Lung (tissue), 12 donors: Measurements from ENCODE around the gene PHF1. TPM values are rescaled to one million over a fixed set of nuclear protein-coding genes. Genes with fewer than 3 reads are reported as not detected.

ENCODE experiments used
- ATAC-seq: fragments of 200-7000 bp; cut with Tn5 transposase; one replicate; pipeline ENCODE4 v1.9.1; 2020; ENCODE audit warnings: moderate number of reproducible peaks; ENCODE audit not compliant: insufficient read depth, low FRiP score
- DNase-seq, 3 donors: peaks; one replicate each; pipeline ENCODE4 v3.0.0-alpha.2; 2013 to 2017
- H3K27ac ChIP-seq, 2 donors: one replicate each; pipeline ENCODE4 v1.5.1; 2013; ENCODE audit warnings: mild to moderate bottlenecking in 2 of 2, moderate library complexity in 2 of 2, control low read depth in 1 of 2, inconsistent platforms in 1 of 2, low read depth in 1 of 2, low read length in 1 of 2
- H3K27me3 ChIP-seq, 3 donors: one replicate each; pipeline ENCODE4 v1.5.1; 2013; ENCODE audit warnings: low read length in 2 of 3; ENCODE audit not compliant: control insufficient read depth in 3 of 3, insufficient read depth in 3 of 3
- H3K36me3 ChIP-seq, 4 donors: one replicate each; pipeline ENCODE4 v1.5.1; 2013; ENCODE audit warnings: low read length in 4 of 4, mild to moderate bottlenecking in 1 of 4, moderate library complexity in 1 of 4; ENCODE audit not compliant: control insufficient read depth in 4 of 4, insufficient read depth in 4 of 4
- H3K4me1 ChIP-seq, 5 donors: one replicate each; pipeline ENCODE4 v1.5.1; 2013; ENCODE audit warnings: low read length in 5 of 5, mild to moderate bottlenecking in 2 of 5, moderate library complexity in 1 of 5; ENCODE audit not compliant: control insufficient read depth in 5 of 5, insufficient read depth in 5 of 5
- H3K4me3 ChIP-seq: one replicate; pipeline ENCODE4 v1.5.1; 2013; ENCODE audit warnings: mild to moderate bottlenecking, control low read depth, moderate library complexity
- H3K9ac ChIP-seq, 2 donors: one replicate each; pipeline ENCODE4 v1.5.1; 2013; ENCODE audit warnings: low read length in 2 of 2, control low read depth in 1 of 2; ENCODE audit not compliant: insufficient read depth in 1 of 2
- H3K9me3 ChIP-seq, 4 donors: one replicate each; pipeline ENCODE4 v1.5.1; 2013; ENCODE audit warnings: low read length in 3 of 4, mild to moderate bottlenecking in 1 of 4, moderate library complexity in 1 of 4; ENCODE audit not compliant: control insufficient read depth in 4 of 4, insufficient read depth in 3 of 4
- CTCF ChIP-seq: IDR thresholded peaks from 2 replicates; pipeline ENCODE4 v1.5.1; 2012; ENCODE audit warnings: mild to moderate bottlenecking; ENCODE audit errors: control extremely low read depth, extremely low read depth
- WGBS, 2 donors: extraction: QIAGEN DNeasy Blood & Tissue Kit; methylation state at CpG; one replicate each; pipeline ENCODE4 v1.1.7; 2013; 5-methylcytosine and 5-hydroxymethylcytosine counted together
- polyA plus RNA-seq, 2 donors: library from polyadenylated mRNA; stranded (reverse); fragments of 200-250 nt; gene quantifications; one replicate each; pipeline ENCODE4 v1.2.1, GENCODE V29; 2013
- total RNA-seq, 2 donors: library from RNA; depleted of rRNA in 1 of 2; stranded (reverse); fragments of >200 nt in 1 of 2; gene quantifications; one replicate each; pipeline ENCODE4 v1.2.1, GENCODE V29; 2014 to 2021
- donor health status: control.
- donor health status: control.
- donor health status: Bipolar disorder and iron deficiency.
- donor health status: healthy.
- donor health status: DM: yes; HTN: yes; CAD: no.

Gene PHF1
- total and polyA plus RNA-seq, 4 donors: 30.9 to 121 (median 45.1) TPM

- Histone ChIP-seq H3K27me3 (no peaks in the 10 kb centered on the region), H3K36me3 (no peaks in the 10 kb centered on the region), H3K27ac (no peak overlapping the region), H3K4me1 (peaks cover 0 to 5% (median 0%) of the 10 kb centered on the region in 5 donors), H3K9me3 (no peaks in the 10 kb centered on the region), H3K9ac (no peak overlapping the region), H3K4me3 (no peak overlapping the region)
- no peak for TF ChIP-seq CTCF
- 89 to 93% methylated on average over 2 of the region's 2 CpGs for WGBS, 2 donors
- DNase-seq: no peak
- ATAC-seq: no peak
These were observed 30.4 kb upstream of the PHF1 start for GRCh38 chr6:33380272-33380981.

- no peak for TF ChIP-seq CTCF
- DNase-seq: no peak
- Histone ChIP-seq H3K27ac (no peak overlapping the region), H3K4me1 (no peaks in the 10 kb centered on the region), H3K27me3 (no peaks in the 10 kb centered on the region), H3K4me3 (no peak overlapping the region), H3K9me3 (no peaks in the 10 kb centered on the region), H3K36me3 (no peaks in the 10 kb centered on the region), H3K9ac (no peak overlapping the region)
- 77 to 89% methylated on average over 10 of the region's 10 CpGs for WGBS, 2 donors
- ATAC-seq: no peak
These were observed 27.2 kb upstream of the PHF1 start for GRCh38 chr6:33383427-33384185.

GRCh38 chr6:33384581-33385020 lies 26.2 kb upstream of the PHF1 start:
- no peak overlapping the region for H3K9ac ChIP-seq
- 43 to 62% methylated on average over 4 of the region's 4 CpGs for WGBS, 2 donors
- no peak for ATAC-seq
- peak in 1 of 3 donors; percentile 37 for DNase-seq
- TF ChIP-seq CTCF: no peak
- no peaks in the 10 kb centered on the region for H3K36me3 ChIP-seq
- H3K27me3 ChIP-seq: no peaks in the 10 kb centered on the region
- H3K27ac ChIP-seq: no peak overlapping the region
- no peak overlapping the region for H3K4me3 ChIP-seq
- H3K4me1 ChIP-seq: no peaks in the 10 kb centered on the region
- H3K9me3 ChIP-seq: no peaks in the 10 kb centered on the region
